ENCODE measurements around the gene SNX3.

The SNX3 gene

GRCh38 chr6:108242259-108242658, 18.6 kb downstream of the SNX3 start:
- H3K9me3 ChIP-seq (ENCODE audit: insufficient read depth, low read depth, low read length): no peaks in the 10 kb centered on the region
- no peaks in the 10 kb centered on the region for H3K79me2 ChIP-seq (ENCODE audit: control insufficient read depth, insufficient read depth, low read length, poor library complexity)
- no CpG with 5 or more reads among the region's 2 CpGs for WGBS (ENCODE audit: extremely low coverage, insufficient coverage, insufficient read length)
- no peak for DNase-seq
- H2BK12ac ChIP-seq (ENCODE audit: low read length): no peak overlapping the region
- H3K4me1 ChIP-seq (ENCODE audit: control insufficient read depth in 1 of 2, insufficient read depth in 2 of 2, low read length in 2 of 2): no peaks in the 10 kb centered on the region
- H3K9ac ChIP-seq (ENCODE audit: low read length): no peak overlapping the region
- H2BK5ac ChIP-seq (ENCODE audit: low read depth, low read length, poor library complexity): no peak overlapping the region
- H2BK120ac ChIP-seq (ENCODE audit: insufficient read depth, low read length, poor library complexity): no peak overlapping the region
- peaks cover 5 to 8% of the 10 kb centered on the region in 2 experiments for H3K36me3 ChIP-seq (ENCODE audit: control insufficient read depth in 1 of 2, insufficient read depth in 2 of 2, low read length in 2 of 2)
- H3K79me1 ChIP-seq (ENCODE audit: low read length): no peaks in the 10 kb centered on the region
- no peak overlapping the region for H3K4ac ChIP-seq (ENCODE audit: low read depth, low read length)
- H4K91ac ChIP-seq (ENCODE audit: low read depth, low read length): no peak overlapping the region
- H3K4me3 ChIP-seq (ENCODE audit: low read depth, low read length): no peak overlapping the region
- no peak overlapping the region for H4K12ac ChIP-seq (ENCODE audit: low read depth, low read length)
- no peak overlapping the region for H3K27ac ChIP-seq (ENCODE audit: low read depth, low read length)
- H3K18ac ChIP-seq (ENCODE audit: low read length): no peak overlapping the region
- no peak overlapping the region for H3K23ac ChIP-seq (ENCODE audit: low read length)
- no peak overlapping the region for H4K8ac ChIP-seq (ENCODE audit: low read depth, low read length)
- no peak overlapping the region for H3K14ac ChIP-seq (ENCODE audit: low read length)
- H3K4me2 ChIP-seq (ENCODE audit: low read length): no peak overlapping the region
- no peak overlapping the region for H2AFZ ChIP-seq (ENCODE audit: insufficient read depth, low read length, poor library complexity)
- H2AK5ac ChIP-seq (ENCODE audit: low read length): no peak overlapping the region
- H3K27me3 ChIP-seq (ENCODE audit: insufficient read depth, low read length): no peaks in the 10 kb centered on the region

GRCh38 chr6:108238322-108238721, 22.5 kb downstream of the SNX3 start:
- no CpG with 5 or more reads among the region's 4 CpGs for WGBS (ENCODE audit: extremely low coverage, insufficient coverage, insufficient read length)
- no peak overlapping the region for H4K91ac ChIP-seq (ENCODE audit: low read depth, low read length)

GRCh38 chr6:108236791-108237190, 24.0 kb downstream of the SNX3 start:
- Histone ChIP-seq H3K23ac (ENCODE audit: low read length) (no peak overlapping the region), H2AK5ac (ENCODE audit: low read length) (no peak overlapping the region), H3K9ac (ENCODE audit: low read length) (no peak overlapping the region), H3K4me3 (ENCODE audit: low read depth, low read length) (no peak overlapping the region), H2BK120ac (ENCODE audit: insufficient read depth, low read length, poor library complexity) (no peak overlapping the region), H2BK12ac (ENCODE audit: low read length) (no peak overlapping the region), H3K27ac (ENCODE audit: low read depth, low read length) (no peak overlapping the region), H3K14ac (ENCODE audit: low read length) (no peak overlapping the region), H3K27me3 (ENCODE audit: insufficient read depth, low read length) (no peaks in the 10 kb centered on the region), H3K9me3 (ENCODE audit: insufficient read depth, low read depth, low read length) (no peaks in the 10 kb centered on the region), H3K79me1 (ENCODE audit: low read length) (no peaks in the 10 kb centered on the region), H3K79me2 (ENCODE audit: control insufficient read depth, insufficient read depth, low read length, poor library complexity) (no peaks in the 10 kb centered on the region), H3K36me3 (ENCODE audit: control insufficient read depth in 1 of 2, insufficient read depth in 2 of 2, low read length in 2 of 2) (peaks cover 3 to 6% of the 10 kb centered on the region in 2 experiments), H3K4ac (ENCODE audit: low read depth, low read length) (no peak overlapping the region), H2BK5ac (ENCODE audit: low read depth, low read length, poor library complexity) (no peak overlapping the region), H2AFZ (ENCODE audit: insufficient read depth, low read length, poor library complexity) (no peak overlapping the region), H4K12ac (ENCODE audit: low read depth, low read length) (no peak overlapping the region), H3K18ac (ENCODE audit: low read length) (no peak overlapping the region), H4K91ac (ENCODE audit: low read depth, low read length) (no peak overlapping the region), H3K4me1 (ENCODE audit: control insufficient read depth in 1 of 2, insufficient read depth in 2 of 2, low read length in 2 of 2) (no peaks in the 10 kb centered on the region), H4K8ac (ENCODE audit: low read depth, low read length) (no peak overlapping the region), H3K4me2 (ENCODE audit: low read length) (no peak overlapping the region)
- DNase-seq: no peak
- no CpG with 5 or more reads among the region's 2 CpGs for WGBS (ENCODE audit: extremely low coverage, insufficient coverage, insufficient read length)

More at GRCh38 chr6:108238322-108238721, 22.5 kb downstream of the SNX3 start:
- no peak overlapping the region for H2AFZ ChIP-seq (ENCODE audit: insufficient read depth, low read length, poor library complexity)
- H2AK5ac ChIP-seq (ENCODE audit: low read length): no peak overlapping the region
- H3K36me3 ChIP-seq (ENCODE audit: control insufficient read depth in 1 of 2, insufficient read depth in 2 of 2, low read length in 2 of 2): peaks cover 3 to 6% of the 10 kb centered on the region in 2 experiments
- no peak overlapping the region for H3K4ac ChIP-seq (ENCODE audit: low read depth, low read length)
- no peak overlapping the region for H4K8ac ChIP-seq (ENCODE audit: low read depth, low read length)
- H3K27me3 ChIP-seq (ENCODE audit: insufficient read depth, low read length): no peaks in the 10 kb centered on the region
- H3K9ac ChIP-seq (ENCODE audit: low read length): no peak overlapping the region
- H3K79me1 ChIP-seq (ENCODE audit: low read length): no peaks in the 10 kb centered on the region
- no peak overlapping the region for H3K27ac ChIP-seq (ENCODE audit: low read depth, low read length)
- no peak overlapping the region for H3K4me2 ChIP-seq (ENCODE audit: low read length)
- H2BK5ac ChIP-seq (ENCODE audit: low read depth, low read length, poor library complexity): no peak overlapping the region
- no peak overlapping the region for H2BK12ac ChIP-seq (ENCODE audit: low read length)
- H3K14ac ChIP-seq (ENCODE audit: low read length): no peak overlapping the region
- no peak overlapping the region for H3K23ac ChIP-seq (ENCODE audit: low read length)
- no peaks in the 10 kb centered on the region for H3K4me1 ChIP-seq (ENCODE audit: control insufficient read depth in 1 of 2, insufficient read depth in 2 of 2, low read length in 2 of 2)
- H3K4me3 ChIP-seq (ENCODE audit: low read depth, low read length): no peak overlapping the region
- H3K18ac ChIP-seq (ENCODE audit: low read length): no peak overlapping the region
- H2BK120ac ChIP-seq (ENCODE audit: insufficient read depth, low read length, poor library complexity): no peak overlapping the region
- H3K79me2 ChIP-seq (ENCODE audit: control insufficient read depth, insufficient read depth, low read length, poor library complexity): no peaks in the 10 kb centered on the region
- DNase-seq: no peak
- no peak overlapping the region for H4K12ac ChIP-seq (ENCODE audit: low read depth, low read length)
- H3K9me3 ChIP-seq (ENCODE audit: insufficient read depth, low read depth, low read length): no peaks in the 10 kb centered on the region

- Histone ChIP-seq H3K27me3 (ENCODE audit: insufficient read depth, low read length) (no peaks in the 10 kb centered on the region), H3K4me1 (ENCODE audit: control insufficient read depth in 1 of 2, insufficient read depth in 2 of 2, low read length in 2 of 2) (no peaks in the 10 kb centered on the region), H3K4me3 (ENCODE audit: low read depth, low read length) (no peak overlapping the region), H2BK12ac (ENCODE audit: low read length) (no peak overlapping the region), H2BK5ac (ENCODE audit: low read depth, low read length, poor library complexity) (no peak overlapping the region), H3K4me2 (ENCODE audit: low read length) (no peak overlapping the region), H3K9ac (ENCODE audit: low read length) (no peak overlapping the region), H3K27ac (ENCODE audit: low read depth, low read length) (no peak overlapping the region), H4K8ac (ENCODE audit: low read depth, low read length) (no peak overlapping the region), H3K23ac (ENCODE audit: low read length) (no peak overlapping the region), H2BK120ac (ENCODE audit: insufficient read depth, low read length, poor library complexity) (no peak overlapping the region), H3K79me1 (ENCODE audit: low read length) (no peaks in the 10 kb centered on the region), H2AFZ (ENCODE audit: insufficient read depth, low read length, poor library complexity) (no peak overlapping the region), H3K79me2 (ENCODE audit: control insufficient read depth, insufficient read depth, low read length, poor library complexity) (no peaks in the 10 kb centered on the region), H3K14ac (ENCODE audit: low read length) (no peak overlapping the region), H3K9me3 (ENCODE audit: insufficient read depth, low read depth, low read length) (no peaks in the 10 kb centered on the region), H3K18ac (ENCODE audit: low read length) (no peak overlapping the region), H4K91ac (ENCODE audit: low read depth, low read length) (no peak overlapping the region), H3K4ac (ENCODE audit: low read depth, low read length) (no peak overlapping the region), H4K12ac (ENCODE audit: low read depth, low read length) (no peak overlapping the region), H2AK5ac (ENCODE audit: low read length) (no peak overlapping the region), H3K36me3 (ENCODE audit: control insufficient read depth in 1 of 2, insufficient read depth in 2 of 2, low read length in 2 of 2) (peaks cover 2 to 3% of the 10 kb centered on the region in 2 experiments)
- no peak for DNase-seq
- WGBS (ENCODE audit: extremely low coverage, insufficient coverage, insufficient read length): no CpG with 5 or more reads among the region's 4 CpGs
These were observed 25.7 kb downstream of the SNX3 start for GRCh38 chr6:108235127-108235526.
